K562 (cell line): ENCODE results near the gene PODXL. TPM values are rescaled to one million over a fixed set of nuclear protein-coding genes. Genes with fewer than 3 reads are reported as not detected.

Source experiments
- ATAC-seq: fragments of 200-7000 bp; cut with Tn5 transposase; 3 replicates; pipeline ENCODE4 v1.9.1; 2020; ENCODE audit warnings: moderate library complexity
- BruUV-seq: library from RNA; stranded (reverse); fragments of 400-500 nt; replicated peaks from 2 replicates; lab custom pipeline; 2021; lab: Mats Ljungman, UMichigan
- CTCF ChIA-PET: fragments of 300-600 bp; formaldehyde crosslinking; extraction: SDS; loops from one replicate; lab custom pipeline; 2021; ENCODE audit warnings: low intra/inter-chr PET ratio; lab: Yijun Ruan, JAX
- POLR2A ChIA-PET: fragments of 300-600, 350-650 bp; sonication (Branson Sonifier 250); formaldehyde crosslinking; extraction: SDS; loops from one replicate; lab custom pipeline; 2021; ENCODE audit warnings: antibody characterized with exemption, inconsistent platforms; lab: Yijun Ruan, JAX
- DNase-seq, 4 experiments: peaks; one replicate each; pipeline versions ENCODE4 v3.0.0 to v3.0.0-alpha.2; 2011 to 2018; ENCODE audit warnings: low spot score in 3 of 4, mixed read lengths in 3 of 4; ENCODE audit errors: extremely low read depth in 1 of 4
- FAIRE-seq: peaks from 2 replicates; lab custom pipeline; 2011; peaks lifted over from hg19 to GRCh38; lab: Jason Lieb, UNC
- H2AFZ ChIP-seq: 2 replicates; pipeline ENCODE4 v1.6.0; 2011; ENCODE audit warnings: low read depth, low read length, control low read depth, inconsistent platforms
- H3K27ac ChIP-seq: fragments of 200-600 bp; 3 replicates; pipeline ENCODE4 v1.8.0; 2011; ENCODE audit warnings: low read depth, mild to moderate bottlenecking, control low read depth, inconsistent platforms, low read length, moderate library complexity, mixed read lengths; ENCODE audit errors: extremely low read depth
- H3K27me3 ChIP-seq, 2 experiments: fragments of 300-600 bp in 1 of 2; 2 replicates in 1 of 2; 3 replicates in 1 of 2; pipeline versions ENCODE4 v1.6.0 to v1.8.0; 2011; ENCODE audit warnings: inconsistent platforms in 2 of 2, low read length in 2 of 2, mild to moderate bottlenecking in 1 of 2, mixed read lengths in 1 of 2, moderate library complexity in 1 of 2; ENCODE audit not compliant: control insufficient read depth in 2 of 2, insufficient read depth in 2 of 2
- H3K36me3 ChIP-seq: fragments of 300-600 bp; 3 replicates; pipeline ENCODE4 v1.8.0; 2011; ENCODE audit warnings: mild to moderate bottlenecking, low read length, inconsistent platforms; ENCODE audit not compliant: control insufficient read depth, insufficient read depth
- H3K4me1 ChIP-seq, 2 experiments: fragments of 200-600 bp in 1 of 2; replicated peaks in 1 of 2; 2 replicates in 1 of 2; 3 replicates in 1 of 2; pipeline versions ENCODE4 v1.5.1 to v1.8.0; 2011; ENCODE audit warnings: inconsistent platforms in 2 of 2, low read length in 2 of 2, mild to moderate bottlenecking in 1 of 2, mixed read lengths in 1 of 2, moderate library complexity in 1 of 2; ENCODE audit not compliant: control insufficient read depth in 2 of 2, insufficient read depth in 2 of 2
- H3K4me2 ChIP-seq: 2 replicates; pipeline ENCODE4 v1.6.1; 2011; ENCODE audit warnings: low read length, control low read depth, inconsistent platforms, mixed read lengths; ENCODE audit not compliant: insufficient read depth
- H3K4me3 ChIP-seq: fragments of 200-600 bp; sonication (generic), shearing (Covaris generic); 2 replicates; pipeline ENCODE4 v1.5.1; 2016; ENCODE audit warnings: control low read depth, inconsistent platforms
- H3K79me2 ChIP-seq: fragments of 200-600 bp; 3 replicates; pipeline ENCODE4 v1.8.0; 2011; ENCODE audit warnings: low read length, inconsistent platforms; ENCODE audit not compliant: control insufficient read depth, insufficient read depth
- H3K9ac ChIP-seq, 2 experiments: 2 replicates each; pipeline versions ENCODE4 v1.6.0 to v1.6.1; 2011; ENCODE audit warnings: low read depth in 2 of 2, low read length in 2 of 2, control low read depth in 1 of 2, inconsistent platforms in 1 of 2, mild to moderate bottlenecking in 1 of 2, mixed read lengths in 1 of 2; ENCODE audit not compliant: insufficient read depth in 1 of 2
- H3K9me1 ChIP-seq: one replicate; pipeline ENCODE4 v1.6.0; 2011; ENCODE audit warnings: inconsistent platforms, mild to moderate bottlenecking, low read length, moderate library complexity; ENCODE audit not compliant: control insufficient read depth, insufficient read depth
- H3K9me3 ChIP-seq: replicated peaks from 2 replicates; pipeline ENCODE4 v1.5.1; 2011; ENCODE audit warnings: low read depth, low read length, inconsistent platforms; ENCODE audit not compliant: control insufficient read depth, insufficient read depth
- H4K20me1 ChIP-seq: replicated peaks from 2 replicates; pipeline ENCODE4 v1.6.1; 2011; ENCODE audit warnings: low read length, inconsistent platforms, mixed read lengths; ENCODE audit not compliant: control insufficient read depth, insufficient read depth
- GTF2B ChIP-seq: IDR thresholded peaks from 2 replicates; pipeline ENCODE4 v1.6.1; 2011; ENCODE audit not compliant: insufficient read length; ENCODE audit errors: extremely low read depth
- HMGXB4 ChIP-seq: sonication (generic); formaldehyde crosslinking; IDR thresholded peaks from 2 replicates; pipeline ENCODE4 v1.8.1; 2023; ENCODE audit warnings: mild to moderate bottlenecking, missing genetic modification reagents
- KDM1A ChIP-seq, 2 experiments: fragments of 450-650 bp; IDR thresholded peaks; 2 replicates each; pipeline ENCODE4 v1.6.1; 2016; ENCODE audit warnings: mild to moderate bottlenecking in 2 of 2
- MAFF ChIP-seq: IDR thresholded peaks from 2 replicates; pipeline ENCODE4 v1.6.1; 2012; ENCODE audit warnings: low read length, improper control_type of control experiment
- MNT ChIP-seq, 2 experiments: fragments of 450-650 bp; conservative IDR thresholded peaks; 2 replicates each; pipeline ENCODE4 v1.6.1; 2017; ENCODE audit warnings: mild to moderate bottlenecking in 2 of 2, moderate library complexity in 2 of 2
- MTF1 ChIP-seq: fragments of 250-450 bp; sonication (Bioruptor Pico); IDR thresholded peaks from 2 replicates; pipeline ENCODE4 v1.9.0; 2021; ENCODE audit warnings: moderate library complexity, mild to moderate bottlenecking, inconsistent platforms, borderline replicate concordance
- NCOA2 ChIP-seq, 2 experiments: fragments of 450-650 bp; IDR thresholded peaks; 2 replicates each; pipeline ENCODE4 v1.6.1; 2018; ENCODE audit warnings: mild to moderate bottlenecking in 2 of 2, moderate library complexity in 1 of 2; ENCODE audit not compliant: partially characterized antibody in 2 of 2
- SIN3B ChIP-seq: fragments of 450-650 bp; IDR thresholded peaks from 2 replicates; pipeline ENCODE4 v1.6.1; 2017; ENCODE audit warnings: low read depth, mild to moderate bottlenecking, moderate library complexity
- SMAD4 ChIP-seq: fragments of 250-450 bp; sonication (Bioruptor Pico); conservative IDR thresholded peaks from 2 replicates; pipeline ENCODE4 v1.8.0; 2021; ENCODE audit warnings: inconsistent platforms, mild to moderate bottlenecking, moderate library complexity
- STAT5B ChIP-seq: fragments of 250-450 bp; sonication (Bioruptor Pico); IDR thresholded peaks from 2 replicates; pipeline ENCODE4 v1.8.0; 2021; ENCODE audit warnings: mild to moderate bottlenecking, inconsistent platforms
- ZEB2 ChIP-seq: fragments of 450-650 bp; IDR thresholded peaks from 2 replicates; pipeline ENCODE4 v1.6.1; 2016
- WGBS: fragments of 100-300 bp; shearing (Covaris generic); methylation state at CpG from one replicate; pipeline ENCODE4 v1.1.6; 2016; ENCODE audit warnings: low coverage, mixed read lengths; ENCODE audit not compliant: insufficient coverage; ENCODE audit errors: missing lambda C conversion rate; 5-methylcytosine and 5-hydroxymethylcytosine counted together
- in situ Hi-C: fragments of 300-500 bp; cut with MboI; formaldehyde crosslinking; loops from 4 replicates; pipeline ENCODE4 v1.15.0; 2018; ENCODE audit warnings: inconsistent platforms, mixed read lengths
- intact Hi-C: fragments of 100-400 bp; cut with micrococcal nuclease; formaldehyde crosslinking; loops from 2 replicates; pipeline ENCODE4 v1.14.2; 2022
- polyA plus RNA-seq, 8 experiments: library from polyadenylated mRNA; depleted of rRNA in 4 of 8; stranded (reverse) in 5 of 8; unstranded in 3 of 8; fragments of >200 nt; fragmentation: Nextera tagmentation in 2 of 8; fragmentation: Illumina TruSeq in 1 of 8; extraction: Ambion mirVana in 2 of 8; extraction: Trizol in 1 of 8; gene quantifications; 2 replicates each; pipeline versions ENCODE4 v1.2.1 to v1.2.3, GENCODE V29; 2011 to 2014; ENCODE audit warnings: inconsistent platforms in 1 of 8, missing spikeins in 1 of 8
- total RNA-seq, 7 experiments: library from RNA; depleted of rRNA in 6 of 7; stranded (reverse); fragments of >200 nt in 6 of 7; fragmentation: Illumina TruSeq in 2 of 7; extraction: Trizol in 2 of 7; gene quantifications; 2 replicates each; pipeline versions ENCODE4 v1.2.1 to v1.2.3, GENCODE V29; 2011 to 2021; ENCODE audit warnings: low replicate concordance in 1 of 7
- TF ChIP-seq, protein P1 (sequence below): fragments of 450-650 bp; IDR thresholded peaks from 2 replicates; pipeline ENCODE4 v1.6.1; 2018; ENCODE audit warnings: mild to moderate bottlenecking, low read depth; ENCODE audit not compliant: partially characterized antibody
- TF ChIP-seq, protein P2 (sequence below): fragments of 150-350 bp; IDR thresholded peaks from 2 replicates; pipeline ENCODE4 v1.6.1; 2014; ENCODE audit warnings: low read depth, mild to moderate bottlenecking, low read length, borderline replicate concordance

PODXL gene
- total and polyA plus RNA-seq, 9 of the 15 experiments (the other 6 are each of a cell fraction or from before 2014, with no cell fraction given), result 0.01 to 0.73 (median 0.07) TPM

GRCh38 chr7:131529617-131530016 is 26.8 kb downstream of the PODXL start:
- H4K20me1 ChIP-seq, result peaks cover 6% of the 10 kb centered on the region; the same call in 1 of the 2 replicates
- no peaks in the 10 kb centered on the region for H3K9me3 ChIP-seq
- no peak overlapping the region for H3K4me3 ChIP-seq
- no peaks in the 10 kb centered on the region for H3K36me3 ChIP-seq
- H2AFZ ChIP-seq, result no peak overlapping the region
- DNase-seq (no peak), FAIRE-seq (no peak), ATAC-seq (no peak)
- H3K4me1 ChIP-seq, result peaks cover 0 to 5% of the 10 kb centered on the region in 2 experiments; a peak in 1 of 5 replicates
- in situ Hi-C loops (no loop called here), intact Hi-C loops (no loop called here)
- 1% methylated on average over 9 of the region's 11 CpGs for WGBS
- H3K79me2 ChIP-seq, result no peaks in the 10 kb centered on the region
- CTCF ChIA-PET, result no interaction called here
- no peaks in the 10 kb centered on the region for H3K9me1 ChIP-seq
- POLR2A ChIA-PET, result no interaction called here
- peaks cover 39 to 66% of the 10 kb centered on the region in 2 experiments for H3K27me3 ChIP-seq
- H3K4me2 ChIP-seq, result no peak overlapping the region
- H3K9ac ChIP-seq, result no peak overlapping the region
- H3K27ac ChIP-seq, result no peak overlapping the region
- BruUV-seq, result no TSS peak
- TF ChIP-seq GTF2B (no peak), HMGXB4 (no peak), SIN3B (no peak), KDM1A (IDR thresholded peaks at IDR 0.05) (no peak), STAT5B (CRISPR knock-in tag) (no peak), MNT (conservative IDR thresholded peaks at IDR 0.05) (no peak), SMAD4 (CRISPR knock-in tag) (no peak), ZEB2 (no peak), NCOA2 (IDR thresholded peaks at IDR 0.05; ENCODE audit: partially characterized antibody in 2 of 2) (no peak), MTF1 (CRISPR knock-in tag) (no peak), MAFF (no peak)
- TF ChIP-seq, protein P1, sequence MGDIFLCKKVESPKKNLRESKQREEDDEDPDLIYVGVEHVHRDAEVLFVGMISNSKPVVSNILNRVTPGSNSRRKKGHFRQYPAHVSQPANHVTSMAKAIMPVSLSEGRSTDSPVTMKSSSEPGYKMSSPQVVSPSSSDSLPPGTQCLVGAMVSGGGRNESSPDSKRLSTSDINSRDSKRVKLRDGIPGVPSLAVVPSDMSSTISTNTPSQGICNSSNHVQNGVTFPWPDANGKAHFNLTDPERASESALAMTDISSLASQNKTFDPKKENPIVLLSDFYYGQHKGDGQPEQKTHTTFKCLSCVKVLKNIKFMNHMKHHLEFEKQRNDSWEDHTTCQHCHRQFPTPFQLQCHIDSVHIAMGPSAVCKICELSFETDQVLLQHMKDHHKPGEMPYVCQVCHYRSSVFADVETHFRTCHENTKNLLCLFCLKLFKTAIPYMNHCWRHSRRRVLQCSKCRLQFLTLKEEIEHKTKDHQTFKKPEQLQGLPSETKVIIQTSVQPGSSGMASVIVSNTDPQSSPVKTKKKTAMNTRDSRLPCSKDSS, result no peak
- TF ChIP-seq, protein P2, sequence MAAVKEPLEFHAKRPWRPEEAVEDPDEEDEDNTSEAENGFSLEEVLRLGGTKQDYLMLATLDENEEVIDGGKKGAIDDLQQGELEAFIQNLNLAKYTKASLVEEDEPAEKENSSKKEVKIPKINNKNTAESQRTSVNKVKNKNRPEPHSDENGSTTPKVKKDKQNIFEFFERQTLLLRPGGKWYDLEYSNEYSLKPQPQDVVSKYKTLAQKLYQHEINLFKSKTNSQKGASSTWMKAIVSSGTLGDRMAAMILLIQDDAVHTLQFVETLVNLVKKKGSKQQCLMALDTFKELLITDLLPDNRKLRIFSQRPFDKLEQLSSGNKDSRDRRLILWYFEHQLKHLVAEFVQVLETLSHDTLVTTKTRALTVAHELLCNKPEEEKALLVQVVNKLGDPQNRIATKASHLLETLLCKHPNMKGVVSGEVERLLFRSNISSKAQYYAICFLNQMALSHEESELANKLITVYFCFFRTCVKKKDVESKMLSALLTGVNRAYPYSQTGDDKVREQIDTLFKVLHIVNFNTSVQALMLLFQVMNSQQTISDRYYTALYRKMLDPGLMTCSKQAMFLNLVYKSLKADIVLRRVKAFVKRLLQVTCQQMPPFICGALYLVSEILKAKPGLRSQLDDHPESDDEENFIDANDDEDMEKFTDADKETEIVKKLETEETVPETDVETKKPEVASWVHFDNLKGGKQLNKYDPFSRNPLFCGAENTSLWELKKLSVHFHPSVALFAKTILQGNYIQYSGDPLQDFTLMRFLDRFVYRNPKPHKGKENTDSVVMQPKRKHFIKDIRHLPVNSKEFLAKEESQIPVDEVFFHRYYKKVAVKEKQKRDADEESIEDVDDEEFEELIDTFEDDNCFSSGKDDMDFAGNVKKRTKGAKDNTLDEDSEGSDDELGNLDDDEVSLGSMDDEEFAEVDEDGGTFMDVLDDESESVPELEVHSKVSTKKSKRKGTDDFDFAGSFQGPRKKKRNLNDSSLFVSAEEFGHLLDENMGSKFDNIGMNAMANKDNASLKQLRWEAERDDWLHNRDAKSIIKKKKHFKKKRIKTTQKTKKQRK, result no peak
